HG03175 (cell line): ENCODE results near the gene OR5AU1.

Experiments
- ATAC-seq: cut with Tn5 transposase; IDR thresholded peaks from one replicate; pipeline ENCODE4 v1.9.1; 2021; ENCODE audit warnings: mild to moderate bottlenecking, moderate library complexity; ENCODE audit not compliant: unreplicated experiment

OR5AU1 gene

DNA sequence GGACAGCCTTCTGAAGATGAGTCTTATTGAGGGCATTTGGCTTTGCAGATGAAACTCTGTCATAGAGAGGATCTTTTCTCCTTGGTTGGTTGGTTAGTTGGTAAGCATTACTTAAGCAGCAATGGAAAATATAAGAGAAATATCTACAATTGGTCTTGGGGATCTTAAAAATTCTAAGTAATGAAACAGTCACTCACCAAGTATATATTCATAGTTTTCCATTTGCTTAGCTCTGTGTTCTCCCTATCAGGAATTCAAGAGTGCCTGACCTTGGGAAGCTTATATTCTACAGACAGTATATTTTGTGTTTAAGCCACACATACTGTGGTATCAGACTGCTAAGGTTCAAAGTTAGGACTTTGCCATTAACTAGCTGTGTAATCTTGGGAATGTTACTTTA, at the start of gene OR5AU1:
OR5AU1 (minus strand) TSS at position 101 of the 400 bp plus-strand sequence. CDS start 191 bp downstream, outside the sequence.
- ATAC-seq: no peak

DNA sequence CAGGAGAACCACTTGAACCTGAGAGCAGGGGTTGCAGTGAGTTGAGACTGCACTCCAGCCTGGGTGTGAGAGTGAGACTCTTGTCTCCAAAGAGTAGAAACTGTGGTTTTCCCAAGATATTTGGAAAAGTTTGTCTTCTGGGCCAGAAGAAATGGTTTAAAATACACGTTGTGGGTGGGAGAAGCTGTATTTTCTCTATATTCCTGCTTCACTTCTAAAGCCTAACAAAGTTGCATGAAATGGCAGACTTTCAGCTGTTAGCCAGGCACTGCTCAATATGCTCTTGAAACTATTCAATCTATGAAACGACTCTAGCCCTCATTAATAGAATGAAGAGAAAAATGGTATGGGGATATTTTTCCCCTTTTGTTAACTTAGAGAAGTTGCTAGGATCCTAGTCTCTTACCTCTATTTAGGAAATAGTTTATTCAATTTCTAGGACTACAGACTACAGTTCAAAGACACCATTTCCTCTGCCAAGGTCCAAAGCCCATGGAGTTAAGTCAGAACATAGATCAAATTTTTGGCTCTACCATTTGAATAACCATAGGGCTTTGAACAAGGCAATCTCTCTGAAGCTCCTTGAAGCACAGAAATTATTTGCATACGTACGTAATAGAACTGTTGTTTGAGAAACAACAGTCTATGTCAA, 49.3 kb upstream of the OR5AU1 start:
- no peak for ATAC-seq

DNA sequence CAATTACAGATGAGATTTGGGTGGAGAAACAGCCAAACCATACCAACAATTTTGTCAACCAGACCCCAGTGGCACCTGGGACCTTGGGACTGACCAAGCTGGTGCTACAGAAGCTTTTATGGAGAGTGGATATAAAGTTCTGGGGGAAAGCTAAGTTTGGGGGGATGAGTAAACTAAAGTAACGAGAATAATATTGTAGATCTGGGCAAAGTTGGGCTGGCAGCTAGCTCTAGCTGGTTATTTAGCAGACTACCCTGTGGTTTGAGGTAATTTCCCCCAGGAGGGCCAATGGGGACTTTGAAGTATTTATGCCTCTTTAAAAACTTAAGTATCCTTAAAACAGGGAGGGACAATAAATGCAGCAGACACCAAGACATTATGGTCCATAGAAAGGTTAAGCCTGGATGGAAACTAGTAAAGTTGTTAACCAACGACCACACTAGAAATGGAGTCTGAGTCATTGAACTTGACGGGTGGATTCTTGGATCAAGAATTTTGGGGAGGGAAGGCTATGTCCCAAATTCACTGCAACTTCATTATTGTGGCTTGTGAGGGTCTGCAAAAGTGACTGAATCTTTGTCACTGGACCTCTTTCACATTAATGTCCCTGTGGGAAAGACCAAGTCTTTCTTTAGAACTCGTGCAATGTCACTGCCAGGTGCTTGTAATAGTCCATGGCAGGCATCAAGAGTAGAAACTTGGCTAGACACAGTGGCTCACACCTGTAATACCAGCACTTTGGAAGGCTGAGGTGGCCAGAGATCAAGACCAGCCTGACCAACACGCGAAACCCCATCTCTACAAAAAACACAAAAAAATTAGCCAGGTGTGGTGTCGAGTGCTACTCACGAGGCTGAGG, 48.5 kb upstream of the OR5AU1 start:
- ATAC-seq: no peak

DNA sequence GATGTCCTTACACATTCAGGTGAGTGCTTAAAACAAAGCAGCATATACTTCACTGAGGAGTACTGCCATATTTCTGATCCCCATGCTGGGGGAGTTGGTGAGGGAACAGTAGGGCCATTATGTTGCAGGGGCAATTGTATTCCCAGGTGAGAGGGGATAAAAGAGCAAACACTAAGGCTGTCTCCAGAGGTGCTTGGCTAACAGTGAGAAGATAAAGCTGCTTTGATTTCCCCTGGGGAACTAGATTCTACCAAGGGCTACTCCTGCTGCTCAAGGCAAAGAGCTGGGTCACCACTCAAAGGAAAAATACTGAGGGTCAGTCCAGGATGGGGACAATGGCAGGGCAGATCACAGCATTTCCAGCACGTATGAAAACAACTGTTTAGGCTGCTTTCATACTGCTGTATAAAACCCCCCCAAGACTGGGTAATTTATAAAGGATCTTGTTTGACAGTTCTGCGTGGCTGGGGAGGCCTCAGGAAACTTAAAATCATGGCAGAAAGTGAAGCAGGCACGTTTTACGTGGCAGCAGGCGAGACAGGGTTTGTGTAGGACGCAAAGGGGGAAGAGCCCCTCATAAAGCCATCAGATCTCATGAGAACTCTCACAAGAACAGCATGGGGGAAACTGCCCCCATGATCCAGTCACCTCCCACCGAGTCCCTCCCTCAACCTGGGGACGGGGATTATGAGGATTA, 47.8 kb upstream of the OR5AU1 start:
- no peak for ATAC-seq

DNA sequence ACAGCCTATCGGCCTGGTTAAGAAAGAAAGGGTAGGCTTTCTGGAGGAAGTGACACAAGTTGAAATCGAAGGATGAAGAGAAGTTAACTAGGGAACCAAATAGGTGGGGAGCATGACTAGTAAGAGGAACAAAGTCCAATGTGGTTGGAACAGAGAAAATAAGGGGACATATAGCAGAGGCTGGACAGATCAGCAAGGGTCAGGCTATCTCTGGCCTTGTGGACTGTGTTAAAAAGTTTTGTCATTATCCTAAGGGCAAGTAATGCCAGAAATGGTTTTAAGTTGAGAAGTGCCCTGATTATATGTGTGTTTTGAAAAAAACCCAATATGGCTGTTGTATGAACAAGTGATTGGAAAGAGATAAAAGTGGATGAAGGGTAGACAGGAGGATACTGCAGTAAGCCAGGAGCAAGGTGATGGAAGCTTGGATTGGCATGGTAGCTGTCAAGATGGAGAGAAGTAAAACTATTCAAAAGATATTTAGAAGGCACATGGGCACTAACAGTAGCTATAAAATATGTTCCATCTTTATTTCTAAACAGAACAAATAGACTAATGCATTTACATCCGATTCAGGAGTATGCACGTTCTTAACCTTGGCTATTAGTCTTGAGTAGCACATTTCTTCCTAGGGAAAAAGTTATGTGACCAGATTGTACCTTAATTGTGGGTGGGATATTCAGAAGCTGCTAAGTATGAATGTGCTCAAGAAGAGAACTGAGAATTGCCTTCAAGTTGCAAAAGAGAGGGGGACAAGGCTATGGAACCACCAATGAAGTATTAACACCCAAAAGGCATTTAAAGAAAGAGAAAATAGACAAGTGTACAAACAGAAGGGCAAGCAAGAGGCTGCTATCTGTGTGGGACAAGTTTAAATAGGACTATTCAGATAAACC, 46.8 kb upstream of the OR5AU1 start:
- ATAC-seq: no peak

DNA sequence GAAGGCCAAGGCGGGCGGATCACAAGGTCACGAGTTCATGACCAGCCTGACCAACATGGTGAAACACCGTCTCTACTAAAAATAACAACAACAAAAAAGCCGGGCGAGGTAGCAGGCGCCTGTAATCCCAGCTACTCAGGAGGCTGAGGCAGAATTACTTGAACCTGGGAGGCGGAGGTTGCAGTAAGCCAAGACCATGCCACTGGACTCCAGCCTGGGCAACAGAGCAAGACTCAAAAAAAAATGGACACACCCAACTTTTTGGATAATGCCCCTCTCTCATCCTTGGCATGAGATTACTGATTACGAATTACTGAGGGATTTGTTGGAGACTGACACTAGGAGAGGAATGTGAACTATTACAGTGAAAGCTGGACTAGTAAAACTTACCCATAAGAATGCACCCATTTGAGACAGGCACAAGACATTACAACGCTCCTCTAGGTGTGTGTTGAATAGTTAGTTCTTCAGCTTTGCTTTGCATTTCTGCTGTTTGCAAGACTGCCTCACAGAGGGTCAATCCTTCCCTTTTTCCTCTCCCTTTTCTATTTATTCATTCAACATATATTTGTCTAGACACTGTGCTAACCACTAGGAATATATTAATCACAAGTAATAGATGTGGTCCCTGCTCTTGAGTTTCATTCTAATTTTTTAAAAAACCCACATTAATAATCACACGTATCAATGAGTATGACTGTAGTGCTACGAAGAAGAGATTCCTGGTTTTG, 46.0 kb upstream of the OR5AU1 start:
- ATAC-seq: no peak

DNA sequence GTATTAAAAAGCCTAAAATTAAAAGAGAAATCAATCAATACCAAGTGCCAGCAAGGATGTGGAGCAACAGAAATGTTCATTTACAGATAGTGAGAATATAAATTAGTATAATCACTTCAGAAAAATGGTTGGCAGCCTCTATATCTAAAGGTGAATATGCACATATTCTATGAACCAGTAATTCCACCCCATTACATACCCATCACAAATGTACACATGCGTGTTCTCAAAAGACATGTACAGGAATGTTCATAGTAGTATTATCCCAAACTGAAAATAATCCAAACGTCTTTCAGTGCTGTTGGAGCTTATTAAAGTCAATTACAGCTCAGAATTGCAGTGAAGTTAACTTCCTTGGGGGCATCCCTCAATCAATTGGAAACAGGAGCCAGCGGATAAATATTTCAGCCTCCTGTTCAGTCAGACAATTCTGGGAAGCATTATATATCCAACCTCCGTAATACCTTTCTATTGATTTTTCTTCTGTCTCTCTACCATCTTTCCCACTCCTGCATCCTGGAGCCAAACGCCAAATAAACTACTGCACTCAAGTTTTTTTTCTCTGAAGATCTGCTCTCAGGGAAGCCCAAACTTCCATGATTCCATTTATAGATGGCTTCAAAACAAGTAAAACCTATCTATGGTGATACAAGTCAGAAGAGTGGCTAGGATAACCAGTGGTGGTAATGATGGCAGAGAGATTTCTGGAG, 45.0 kb upstream of the OR5AU1 start:
- ATAC-seq: no peak

DNA sequence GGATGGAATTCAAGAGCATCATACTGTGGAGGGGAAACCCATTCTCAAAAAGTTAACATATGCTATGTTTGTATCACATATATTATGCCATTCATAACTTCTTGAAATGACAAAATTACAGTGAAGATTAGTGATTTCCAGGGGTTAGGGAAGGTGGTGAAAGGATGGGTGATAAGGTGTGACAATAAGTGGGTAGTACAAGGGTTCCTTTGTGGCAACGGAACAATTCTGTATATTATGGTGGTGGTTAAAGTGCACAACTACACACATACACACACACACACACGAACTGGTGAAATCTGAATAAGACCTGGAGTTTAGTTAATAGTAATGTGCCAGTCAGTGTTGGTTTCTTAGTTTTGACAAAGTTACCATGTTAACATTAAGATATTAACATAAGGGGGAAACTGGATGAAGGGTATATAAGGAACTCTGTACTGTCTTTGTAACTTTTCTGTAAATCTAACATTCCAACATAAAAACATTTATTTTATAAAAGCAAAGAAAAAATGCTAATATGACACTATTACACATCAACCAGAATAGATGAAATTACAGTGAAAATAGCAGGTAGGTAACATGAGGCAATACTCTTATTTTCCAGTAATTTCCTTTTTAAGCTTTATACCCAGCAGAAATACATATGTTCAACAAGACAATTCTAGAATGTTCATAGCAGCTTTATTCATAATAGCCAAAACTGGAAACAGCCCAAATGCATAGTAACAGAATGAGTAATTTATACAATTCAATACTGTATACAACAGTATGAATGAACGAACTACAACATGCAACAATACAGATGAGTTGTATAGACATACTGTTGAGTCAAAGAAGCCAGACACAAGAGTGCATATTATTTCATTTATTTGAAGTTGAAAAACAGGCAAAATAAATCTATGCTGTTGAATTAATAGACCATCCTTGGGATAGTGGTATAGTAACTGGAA, 44.0 kb upstream of the OR5AU1 start:
- ATAC-seq: no peak

DNA sequence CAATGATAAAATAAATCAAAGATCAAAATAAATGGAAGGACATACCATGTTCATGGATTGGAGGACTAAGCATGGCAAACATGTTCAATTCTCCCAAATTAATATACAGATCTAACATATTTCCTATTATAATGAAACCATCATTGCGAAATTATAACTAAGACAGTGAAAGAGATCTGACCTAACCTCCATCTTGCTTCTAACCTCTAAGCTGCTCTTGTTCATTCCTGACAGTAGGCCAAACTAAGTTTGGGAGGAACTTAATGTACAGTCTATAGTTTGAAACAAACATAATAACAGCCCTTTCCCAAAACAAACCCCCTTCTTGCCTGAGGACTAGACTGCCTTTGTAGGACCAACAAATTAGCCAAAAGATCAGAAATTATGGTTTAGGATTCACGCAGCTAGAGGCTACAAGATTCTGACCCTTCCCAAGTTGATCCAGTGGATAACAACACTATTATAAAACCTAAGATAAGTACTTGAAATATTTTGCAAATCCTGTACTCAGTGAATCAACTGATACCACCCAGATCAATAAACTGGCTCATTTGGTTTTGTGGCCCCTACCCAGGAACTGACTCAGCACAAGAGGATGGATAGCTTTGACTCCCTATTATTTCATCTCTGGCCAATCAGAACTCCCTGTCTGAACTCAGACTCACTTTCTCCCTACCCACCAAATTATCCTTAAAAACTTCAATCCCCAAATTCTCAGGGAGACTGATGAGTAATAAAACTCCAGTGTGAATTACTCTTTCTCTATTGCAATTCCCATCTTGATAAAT, 41.7 kb upstream of the OR5AU1 start:
- no peak for ATAC-seq

DNA sequence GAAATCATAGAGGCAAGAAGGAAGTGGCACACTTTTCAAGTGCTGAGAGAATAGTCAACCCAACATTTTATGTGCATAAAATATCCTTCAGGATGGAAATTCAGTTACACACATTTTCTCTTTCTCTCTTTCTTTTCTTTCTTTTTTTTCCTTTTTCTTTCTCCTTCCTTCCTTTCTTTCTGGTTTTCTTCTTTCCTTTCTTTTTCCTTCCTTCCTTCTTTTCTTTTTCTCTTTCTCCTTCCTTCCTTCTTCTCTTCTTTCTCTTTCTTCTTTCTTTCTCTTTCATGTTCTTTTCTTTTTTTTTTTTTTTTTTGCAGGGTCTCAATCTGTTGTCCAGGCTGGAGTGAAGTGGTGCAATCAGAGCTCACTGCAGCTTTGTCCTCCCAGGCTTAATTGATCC, 38.7 kb upstream of the OR5AU1 start:
- no peak for ATAC-seq

DNA sequence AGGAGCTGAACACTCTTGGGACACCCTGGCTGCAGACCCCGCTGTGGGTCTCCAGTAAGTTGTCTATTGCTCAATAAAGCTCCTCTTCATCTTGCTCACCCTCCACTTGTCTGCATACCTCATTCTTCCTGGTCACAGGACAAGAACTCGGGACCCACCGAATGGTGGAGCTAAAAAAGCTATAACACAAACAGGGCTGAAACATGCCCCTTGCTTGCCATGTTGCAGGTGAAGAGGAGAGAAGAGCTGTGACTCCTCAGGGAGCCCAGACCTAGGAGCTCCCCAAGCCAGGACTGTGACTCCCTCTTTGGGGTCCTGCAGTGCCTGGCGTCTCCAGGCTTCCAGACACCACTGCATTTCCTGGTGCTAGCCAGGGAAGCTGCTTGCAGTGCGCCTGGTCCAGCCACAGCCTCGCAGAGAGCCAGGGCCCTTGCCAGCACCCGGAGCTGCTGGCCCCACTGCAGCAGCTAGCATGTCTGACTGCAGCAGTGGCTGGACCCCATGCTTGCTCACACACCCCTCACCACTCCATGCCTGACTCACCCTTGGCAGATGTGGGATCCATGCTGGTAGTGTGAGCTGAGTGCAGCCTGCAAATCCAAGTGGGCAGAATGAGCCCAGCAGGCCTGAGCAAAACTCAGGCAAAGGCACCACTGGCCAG, 37.1 kb upstream of the OR5AU1 start:
- ATAC-seq: no peak

DNA sequence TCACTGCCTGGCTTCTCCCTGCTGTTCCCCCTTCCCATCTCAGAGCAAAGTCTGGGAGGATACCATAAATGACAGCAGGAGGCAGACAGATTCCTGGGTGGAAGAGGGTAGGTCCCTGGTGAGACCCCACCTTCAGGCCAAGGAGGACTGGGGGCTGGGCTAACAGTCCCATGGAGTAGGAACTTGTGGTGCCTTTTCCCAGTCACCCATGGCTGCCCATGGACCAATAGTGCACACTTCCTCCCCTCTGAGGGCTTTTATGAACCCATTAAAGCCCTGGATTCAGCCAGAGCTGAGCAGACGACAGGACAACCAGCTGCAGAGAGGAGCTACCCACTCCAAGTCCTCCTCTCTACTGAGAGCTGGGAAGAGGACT, 36.6 kb upstream of the OR5AU1 start:
- no peak for ATAC-seq

DNA sequence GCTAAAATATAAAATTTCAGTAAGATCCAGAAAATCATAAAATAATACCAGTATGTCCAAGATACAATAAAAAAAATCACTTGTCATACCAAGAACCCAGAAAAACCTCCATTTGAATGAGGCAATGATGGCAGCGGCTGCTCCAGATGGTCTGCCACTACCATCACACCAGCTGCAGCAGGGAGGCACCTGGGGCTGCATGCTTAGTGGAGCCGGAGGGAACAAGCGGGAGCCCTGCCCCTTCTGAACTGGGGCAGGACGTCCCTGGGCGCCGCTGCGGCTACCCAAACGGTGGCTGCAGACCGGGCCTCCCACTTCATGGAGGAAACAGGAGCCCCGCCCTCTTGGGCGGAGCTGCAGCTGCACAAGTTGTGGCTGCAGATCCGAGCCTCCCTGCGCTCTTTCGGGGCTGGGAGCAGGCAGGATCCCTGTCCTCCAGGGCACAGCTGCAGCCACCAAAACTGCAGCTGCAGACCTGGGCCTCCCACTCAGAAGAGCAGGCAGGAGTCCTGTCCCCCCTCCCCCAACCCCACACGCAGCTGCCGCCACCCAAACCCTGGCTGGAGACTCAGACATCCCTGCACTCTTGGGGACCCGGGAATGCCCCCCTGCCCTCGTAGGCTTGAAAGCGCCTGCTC, 36.1 kb upstream of the OR5AU1 start:
- peak; percentile 88 for ATAC-seq

DNA sequence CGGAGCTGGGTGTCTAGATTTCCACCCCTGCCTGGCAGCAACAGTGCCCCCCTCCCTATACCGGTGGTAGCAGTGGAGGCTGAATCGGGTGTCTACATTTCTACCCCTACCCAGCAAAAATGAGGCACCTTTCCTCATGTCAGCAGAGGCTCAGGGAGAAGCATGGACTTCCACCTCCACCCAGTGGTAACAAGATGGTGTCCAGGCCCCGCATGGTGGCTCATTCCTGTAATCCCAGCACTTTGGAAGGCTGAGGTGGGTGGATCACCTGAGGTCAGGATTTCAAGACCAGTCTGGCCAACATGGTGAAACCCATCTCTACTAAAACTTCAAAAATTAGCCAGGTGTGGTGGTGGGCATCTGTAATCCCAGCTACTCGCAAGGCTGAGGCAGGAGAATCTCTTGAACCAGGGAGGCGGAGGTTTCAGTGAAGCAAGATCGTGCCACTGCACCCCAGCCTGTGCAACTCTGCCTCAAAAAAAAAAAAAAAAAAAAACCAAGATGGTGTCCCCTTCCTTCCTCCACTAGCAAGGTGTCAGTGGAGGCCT, 35.5 kb upstream of the OR5AU1 start:
- ATAC-seq: no peak

DNA sequence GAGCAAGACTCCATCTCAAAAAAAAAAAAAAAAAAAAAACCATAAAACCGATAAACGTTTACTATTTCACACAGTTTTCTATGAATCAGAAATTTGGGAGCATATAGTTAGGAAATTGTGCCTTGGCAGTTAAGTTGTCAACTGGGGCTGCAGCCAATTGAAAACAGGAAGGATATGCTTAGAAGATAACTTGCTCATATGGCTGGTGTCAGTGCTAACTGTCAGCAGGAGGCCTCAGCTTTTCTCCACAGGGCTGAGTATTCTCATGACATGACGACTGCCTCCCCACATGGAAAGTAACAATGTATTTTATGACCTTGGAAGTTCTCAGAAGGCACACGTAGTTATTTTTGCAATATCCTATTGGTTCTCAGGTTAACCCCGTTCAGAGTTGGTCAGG, 29.6 kb upstream of the OR5AU1 start:
- ATAC-seq: no peak

DNA sequence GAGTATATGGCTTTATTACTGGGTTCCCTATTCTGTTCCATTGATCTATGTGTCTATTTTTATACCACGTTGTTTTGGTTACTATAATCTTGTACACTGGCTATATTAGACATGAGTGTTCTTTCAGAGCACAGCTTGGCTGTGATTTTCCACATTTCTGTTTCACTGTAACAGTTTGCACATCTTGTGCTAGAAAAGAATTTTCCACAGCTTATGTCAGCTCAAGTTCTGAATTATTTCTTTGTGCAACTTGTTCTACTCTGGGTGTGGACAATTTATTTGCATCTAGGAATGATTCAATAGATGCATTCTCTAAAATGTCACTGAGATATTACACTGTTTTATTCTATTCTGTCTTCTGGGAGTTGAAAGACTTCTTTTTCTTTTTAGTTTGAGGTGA, 28.4 kb upstream of the OR5AU1 start:
- ATAC-seq: no peak
